IPS-20b (cell line): ENCODE results near the gene SZRD1.

Experiments used
- H3K27ac ChIP-seq: one replicate; pipeline ENCODE4 v1.5.1; 2013; ENCODE audit warnings: low read length
- H3K27me3 ChIP-seq: 2 replicates; pipeline ENCODE4 v1.6.1; 2013; ENCODE audit warnings: mild to moderate bottlenecking, low read length, inconsistent platforms; ENCODE audit not compliant: insufficient read depth
- H3K36me3 ChIP-seq: 2 replicates; pipeline ENCODE4 v1.6.1; 2013; ENCODE audit warnings: low read depth, mild to moderate bottlenecking, inconsistent platforms, low read length, moderate library complexity; ENCODE audit not compliant: insufficient read depth
- H3K4me1 ChIP-seq: 2 replicates; pipeline ENCODE4 v1.6.1; 2013; ENCODE audit warnings: mild to moderate bottlenecking, control low read depth, inconsistent platforms, low read length, moderate library complexity; ENCODE audit not compliant: insufficient read depth
- H3K4me3 ChIP-seq: 2 replicates; pipeline ENCODE4 v1.5.1; 2013; ENCODE audit warnings: mild to moderate bottlenecking, low read length, inconsistent platforms
- H3K9ac ChIP-seq: 2 replicates; pipeline ENCODE4 v1.6.1; 2013; ENCODE audit warnings: low read depth, mild to moderate bottlenecking, inconsistent platforms, low read length, moderate library complexity
- H3K9me3 ChIP-seq: 2 replicates; pipeline ENCODE4 v1.6.1; 2013; ENCODE audit warnings: mild to moderate bottlenecking, low read depth, low read length, inconsistent platforms; ENCODE audit not compliant: insufficient read depth

The SZRD1 gene

GRCh38 chr1:16371725-16372124 lies 4.7 kb downstream of the SZRD1 start:
- no peaks in the 10 kb centered on the region for H3K9me3 ChIP-seq
- no peak overlapping the region for H3K4me3 ChIP-seq
- peaks cover 19% of the 10 kb centered on the region for H3K4me1 ChIP-seq
- peaks cover 5% of the 10 kb centered on the region for H3K36me3 ChIP-seq
- no peaks in the 10 kb centered on the region for H3K27me3 ChIP-seq
- H3K27ac ChIP-seq = no peak overlapping the region
- H3K9ac ChIP-seq = no peak overlapping the region

- Histone ChIP-seq H3K27me3 (no peaks in the 10 kb centered on the region), H3K4me3 (no peak overlapping the region), H3K4me1 (peaks cover 19% of the 10 kb centered on the region), H3K27ac (no peak overlapping the region), H3K9me3 (no peaks in the 10 kb centered on the region), H3K36me3 (peaks cover 5% of the 10 kb centered on the region), H3K9ac (no peak overlapping the region)
Observed at GRCh38 chr1:16372535-16373285, 5.7 kb downstream of the SZRD1 start.

- no peaks in the 10 kb centered on the region for H3K9me3 ChIP-seq
- H3K9ac ChIP-seq = no peak overlapping the region
- no peak overlapping the region for H3K27ac ChIP-seq
- peaks cover 5% of the 10 kb centered on the region for H3K36me3 ChIP-seq
- H3K27me3 ChIP-seq = no peaks in the 10 kb centered on the region
- H3K4me3 ChIP-seq = no peak overlapping the region
- peaks cover 9% of the 10 kb centered on the region for H3K4me1 ChIP-seq
Observed at GRCh38 chr1:16374266-16374665, 7.2 kb downstream of the SZRD1 start.

GRCh38 chr1:16375521-16376340 lies 8.7 kb downstream of the SZRD1 start:
- peaks cover 5% of the 10 kb centered on the region for H3K36me3 ChIP-seq
- H3K9me3 ChIP-seq = no peaks in the 10 kb centered on the region
- peaks cover 8% of the 10 kb centered on the region for H3K4me1 ChIP-seq
- no peak overlapping the region for H3K27ac ChIP-seq
- H3K9ac ChIP-seq = no peak overlapping the region
- no peaks in the 10 kb centered on the region for H3K27me3 ChIP-seq
- H3K4me3 ChIP-seq = no peak overlapping the region

GRCh38 chr1:16376971-16377370 lies 9.9 kb downstream of the SZRD1 start:
- H3K4me3 ChIP-seq = no peak overlapping the region
- no peaks in the 10 kb centered on the region for H3K9me3 ChIP-seq
- peaks cover 8% of the 10 kb centered on the region for H3K4me1 ChIP-seq
- no peak overlapping the region for H3K27ac ChIP-seq
- no peaks in the 10 kb centered on the region for H3K27me3 ChIP-seq
- H3K36me3 ChIP-seq = peaks cover 5% of the 10 kb centered on the region
- no peak overlapping the region for H3K9ac ChIP-seq

GRCh38 chr1:16378443-16378842 lies 11.4 kb downstream of the SZRD1 start:
- Histone ChIP-seq H3K4me3 (no peak overlapping the region), H3K9ac (no peak overlapping the region), H3K27ac (no peak overlapping the region), H3K9me3 (no peaks in the 10 kb centered on the region), H3K36me3 (no peaks in the 10 kb centered on the region), H3K27me3 (no peaks in the 10 kb centered on the region), H3K4me1 (peaks cover 8% of the 10 kb centered on the region)

GRCh38 chr1:16380868-16381267 lies 13.8 kb downstream of the SZRD1 start:
- peaks cover 21% of the 10 kb centered on the region for H3K4me1 ChIP-seq
- no peaks in the 10 kb centered on the region for H3K36me3 ChIP-seq
- H3K27me3 ChIP-seq = no peaks in the 10 kb centered on the region
- H3K9ac ChIP-seq = no peak overlapping the region
- H3K27ac ChIP-seq = no peak overlapping the region
- H3K9me3 ChIP-seq = no peaks in the 10 kb centered on the region
- H3K4me3 ChIP-seq = no peak overlapping the region

- no peak overlapping the region for H3K4me3 ChIP-seq
- H3K4me1 ChIP-seq = peaks cover 24% of the 10 kb centered on the region
- H3K27ac ChIP-seq = no peak overlapping the region
Observed at GRCh38 chr1:16383888-16384287, 16.8 kb downstream of the SZRD1 start.

GRCh38 chr1:16385659-16386453 lies 18.8 kb downstream of the SZRD1 start:
- Histone ChIP-seq H3K9me3 (no peaks in the 10 kb centered on the region), H3K27me3 (no peaks in the 10 kb centered on the region), H3K36me3 (no peaks in the 10 kb centered on the region), H3K4me1 (peaks cover 24% of the 10 kb centered on the region), H3K4me3 (no peak overlapping the region), H3K9ac (no peak overlapping the region), H3K27ac (no peak overlapping the region)

More at GRCh38 chr1:16383888-16384287, 16.8 kb downstream of the SZRD1 start:
- Histone ChIP-seq H3K9ac (no peak overlapping the region), H3K9me3 (no peaks in the 10 kb centered on the region), H3K36me3 (no peaks in the 10 kb centered on the region), H3K27me3 (no peaks in the 10 kb centered on the region)

GRCh38 chr1:16386454-16387113 lies 19.5 kb downstream of the SZRD1 start:
- Histone ChIP-seq H3K9ac (no peak overlapping the region), H3K4me1 (peaks cover 27% of the 10 kb centered on the region), H3K36me3 (no peaks in the 10 kb centered on the region), H3K27me3 (no peaks in the 10 kb centered on the region), H3K27ac (no peak overlapping the region), H3K9me3 (no peaks in the 10 kb centered on the region), H3K4me3 (no peak overlapping the region)
